Neural progenitor cell (in vitro differentiated cells): ENCODE data around the gene AGTRAP.

Experiments
- CTCF ChIP-seq: fragments of 200-600 bp; sonication (generic); IDR thresholded peaks from 2 replicates; pipeline ENCODE4 v1.5.1; 2017; ENCODE audit warnings: antibody characterized with exemption, mild to moderate bottlenecking
- EZH2 ChIP-seq: fragments of 200-600 bp; sonication (generic); IDR thresholded peaks from 2 replicates; pipeline ENCODE4 v1.6.1; 2017; ENCODE audit warnings: antibody characterized with exemption, mild to moderate bottlenecking, moderate library complexity

DNA sequence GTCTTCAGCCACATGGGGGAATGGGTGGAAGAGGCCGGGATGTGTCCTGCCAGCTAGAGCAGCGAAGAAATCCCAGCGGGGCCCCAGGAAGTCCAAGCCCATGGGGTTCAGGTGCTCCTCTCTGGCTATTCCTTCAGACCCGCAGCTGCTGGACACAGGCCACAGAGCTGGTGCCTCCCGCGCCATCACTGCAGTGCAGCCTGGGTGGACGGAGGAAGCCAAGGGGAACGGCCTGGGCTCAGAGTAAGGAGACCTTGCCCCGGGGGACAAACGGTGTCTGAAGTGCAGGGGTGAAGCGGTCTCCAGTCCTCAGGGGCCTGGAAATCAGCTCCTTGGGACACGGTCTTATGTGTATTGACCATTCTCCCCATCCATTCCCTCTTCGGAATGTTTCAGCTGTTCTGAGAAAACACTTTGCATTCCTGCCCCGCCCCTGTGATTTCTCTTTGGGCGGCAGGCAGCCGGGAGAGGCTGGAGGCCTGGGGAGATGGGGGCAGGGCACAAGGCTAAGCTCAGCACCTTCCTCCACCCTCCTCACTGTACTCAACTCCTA, 51.4 kb downstream of the AGTRAP start:
- TF ChIP-seq CTCF (no peak), EZH2 (no peak)
